PC-9 (cell line): ENCODE data around the gene GRXCR2.

Experiments used
- EZH2 ChIP-seq: fragments of 200-600 bp; sonication (generic); IDR thresholded peaks from 2 replicates; pipeline ENCODE4 v1.8.0; 2017; ENCODE audit warnings: antibody characterized with exemption, low read depth
- TF ChIP-seq, protein P1 (sequence below): fragments of 200-600 bp; sonication (generic); conservative IDR thresholded peaks from 2 replicates; pipeline ENCODE4 v1.6.1; 2017; ENCODE audit warnings: mixed run types, antibody characterized with exemption, mild to moderate bottlenecking, moderate library complexity

DNA sequence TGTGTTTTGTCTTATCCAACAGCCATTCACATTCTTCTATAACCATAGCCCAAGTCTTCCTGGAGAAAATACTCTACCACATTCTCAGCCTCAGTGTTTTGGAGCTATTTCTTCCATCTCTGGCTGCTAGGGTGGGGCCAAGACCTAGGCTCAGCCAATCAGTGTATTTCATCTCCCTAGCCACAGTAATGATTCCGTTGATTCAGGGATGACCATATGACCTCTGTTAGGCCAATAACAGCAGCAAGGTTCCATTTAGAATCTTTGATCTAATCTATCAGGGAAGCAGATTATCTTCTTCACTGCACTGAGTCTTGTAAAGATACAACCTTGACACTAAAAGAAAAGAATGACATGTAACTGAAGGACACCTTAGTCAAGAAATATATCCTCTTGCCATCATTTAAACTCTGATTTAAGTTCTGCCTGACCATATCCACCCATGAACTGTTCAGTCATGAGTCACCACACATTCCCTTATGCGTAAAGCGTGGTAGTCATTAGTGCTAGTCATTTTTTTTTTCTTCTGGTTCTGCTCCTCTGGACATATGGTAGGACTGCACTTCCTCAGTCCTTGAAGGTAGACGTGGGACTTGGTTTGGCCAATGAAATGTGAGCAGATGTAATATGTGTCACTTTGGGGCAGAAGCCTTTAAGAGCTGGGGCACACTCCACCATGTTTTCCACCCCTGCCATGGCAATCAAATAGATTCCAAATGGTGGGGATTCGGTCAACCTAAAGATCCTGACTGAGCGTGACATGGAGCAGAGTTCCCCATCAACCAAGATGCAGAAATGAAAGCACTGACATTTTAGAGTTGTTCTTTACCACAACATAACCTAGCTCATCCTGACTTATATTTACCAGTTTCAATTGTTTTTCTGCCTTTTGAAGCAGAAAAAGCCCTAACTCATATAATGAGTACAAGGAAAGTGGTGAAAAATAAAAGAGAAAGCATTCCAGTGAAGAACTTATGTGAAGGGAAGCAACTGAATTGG lies 25.0 kb downstream of the GRXCR2 start:
- TF ChIP-seq, protein P1, sequence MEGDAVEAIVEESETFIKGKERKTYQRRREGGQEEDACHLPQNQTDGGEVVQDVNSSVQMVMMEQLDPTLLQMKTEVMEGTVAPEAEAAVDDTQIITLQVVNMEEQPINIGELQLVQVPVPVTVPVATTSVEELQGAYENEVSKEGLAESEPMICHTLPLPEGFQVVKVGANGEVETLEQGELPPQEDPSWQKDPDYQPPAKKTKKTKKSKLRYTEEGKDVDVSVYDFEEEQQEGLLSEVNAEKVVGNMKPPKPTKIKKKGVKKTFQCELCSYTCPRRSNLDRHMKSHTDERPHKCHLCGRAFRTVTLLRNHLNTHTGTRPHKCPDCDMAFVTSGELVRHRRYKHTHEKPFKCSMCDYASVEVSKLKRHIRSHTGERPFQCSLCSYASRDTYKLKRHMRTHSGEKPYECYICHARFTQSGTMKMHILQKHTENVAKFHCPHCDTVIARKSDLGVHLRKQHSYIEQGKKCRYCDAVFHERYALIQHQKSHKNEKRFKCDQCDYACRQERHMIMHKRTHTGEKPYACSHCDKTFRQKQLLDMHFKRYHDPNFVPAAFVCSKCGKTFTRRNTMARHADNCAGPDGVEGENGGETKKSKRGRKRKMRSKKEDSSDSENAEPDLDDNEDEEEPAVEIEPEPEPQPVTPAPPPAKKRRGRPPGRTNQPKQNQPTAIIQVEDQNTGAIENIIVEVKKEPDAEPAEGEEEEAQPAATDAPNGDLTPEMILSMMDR: no peak
- TF ChIP-seq EZH2: no peak
